ENCODE data around the gene OGFOD2. TPM values are rescaled to one million over a fixed set of nuclear protein-coding genes. Genes with fewer than 3 reads are reported as not detected.

Gene OGFOD2
- total and polyA plus RNA-seq, 2 of the 13 experiments (the other 11 are each of a cell fraction or from before 2014, with no cell fraction given): 13.2 to 14.6 TPM

- TF ChIP-seq PATZ1 (CRISPR knock-in tag; IDR thresholded peaks at IDR 0.05) (peak; percentile 65), DNMT3B (CRISPR knock-in tag; conservative IDR thresholded peaks at IDR 0.05) (no peak), RFX1 (IDR thresholded peaks at IDR 0.05) (no peak), SKI (IDR thresholded peaks at IDR 0.05; ENCODE audit: partially characterized antibody) (no peak), E2F2 (CRISPR knock-in tag; IDR thresholded peaks at IDR 0.05; ENCODE audit: borderline replicate concordance) (no peak), ARNT (IDR thresholded peaks at IDR 0.05) (no peak), MED8 (CRISPR knock-in tag; IDR thresholded peaks at IDR 0.05; ENCODE audit: insufficient replicate concordance) (no peak), FOXP4 (CRISPR knock-in tag; IDR thresholded peaks at IDR 0.05) (peak; percentile 52; the same call in 1 of the 2 replicates), ZNF264 (CRISPR knock-in tag; IDR thresholded peaks at IDR 0.05) (0 out of 2 replicates have a peak, but pooled peaks have one; percentile 58), JUN (CRISPR knock-in tag; IDR thresholded peaks at IDR 0.05) (no peak), KMT2A (CRISPR knock-in tag; IDR thresholded peaks at IDR 0.05) (no peak; the same call in 1 of the 2 replicates), FOXK2 (IDR thresholded peaks at IDR 0.05) (0 out of 2 replicates have a peak, but pooled peaks have one; percentile 21), ZBTB34 (CRISPR knock-in tag; IDR thresholded peaks at IDR 0.05) (no peak), RARG (CRISPR knock-in tag; IDR thresholded peaks at IDR 0.05; ENCODE audit: low read depth) (no peak), ZFP37 (CRISPR knock-in tag; IDR thresholded peaks at IDR 0.05; ENCODE audit: borderline replicate concordance) (no peak), BHLHE40 (IDR thresholded peaks at IDR 0.05; ENCODE audit: low read length) (no peak), HOXA7 (CRISPR knock-in tag; IDR thresholded peaks at IDR 0.05) (no peak), ZFP41 (CRISPR knock-in tag; IDR thresholded peaks at IDR 0.05; ENCODE audit: borderline replicate concordance) (no peak), ARNT2 (CRISPR knock-in tag; IDR thresholded peaks at IDR 0.05; ENCODE audit: low read depth) (0 out of 2 replicates have a peak, but pooled peaks have one; percentile 6), NFATC3 (CRISPR knock-in tag; IDR thresholded peaks at IDR 0.05) (no peak), ZBTB39 (CRISPR knock-in tag; IDR thresholded peaks at IDR 0.05) (no peak), ZNF605 (CRISPR knock-in tag; IDR thresholded peaks at IDR 0.05) (0 out of 2 replicates have a peak, but pooled peaks have one; percentile 31)
These were observed 661 bp upstream of the OGFOD2 start (continued) for GRCh38 chr12:122974274-122974891.

All from HepG2 (cell line).